Adipocyte (in vitro differentiated cells): Measurements from ENCODE around the gene GMCL2.

ENCODE experiments used
- DNase-seq: peaks from one replicate; pipeline ENCODE4 v3.0.0-alpha.2; 2015; ENCODE audit warnings: low read depth
- H3K27me3 ChIP-seq: replicated peaks from 2 replicates; pipeline ENCODE4 v1.7.0; 2013; ENCODE audit warnings: mild to moderate bottlenecking, low read length, moderate library complexity; ENCODE audit not compliant: control insufficient read depth, insufficient read depth
- H3K36me3 ChIP-seq: 2 replicates; pipeline ENCODE4 v1.7.0; 2013; ENCODE audit warnings: low read length, mild to moderate bottlenecking, moderate library complexity; ENCODE audit not compliant: control insufficient read depth, insufficient read depth, severe bottlenecking
- H3K4me1 ChIP-seq: 2 replicates; pipeline ENCODE4 v1.7.0; 2013; ENCODE audit warnings: mild to moderate bottlenecking, low read length, moderate library complexity; ENCODE audit not compliant: control insufficient read depth, insufficient read depth
- H3K4me3 ChIP-seq: 2 replicates; pipeline ENCODE4 v1.7.0; 2013; ENCODE audit warnings: mild to moderate bottlenecking, low read length, moderate library complexity
- H3K9ac ChIP-seq: 2 replicates; pipeline ENCODE4 v1.7.0; 2013; ENCODE audit warnings: mild to moderate bottlenecking, low read length, moderate library complexity
- H3K9me3 ChIP-seq: 2 replicates; pipeline ENCODE4 v1.7.0; 2013; ENCODE audit warnings: mild to moderate bottlenecking, low read length, moderate library complexity; ENCODE audit not compliant: control insufficient read depth

Gene GMCL2

DNA sequence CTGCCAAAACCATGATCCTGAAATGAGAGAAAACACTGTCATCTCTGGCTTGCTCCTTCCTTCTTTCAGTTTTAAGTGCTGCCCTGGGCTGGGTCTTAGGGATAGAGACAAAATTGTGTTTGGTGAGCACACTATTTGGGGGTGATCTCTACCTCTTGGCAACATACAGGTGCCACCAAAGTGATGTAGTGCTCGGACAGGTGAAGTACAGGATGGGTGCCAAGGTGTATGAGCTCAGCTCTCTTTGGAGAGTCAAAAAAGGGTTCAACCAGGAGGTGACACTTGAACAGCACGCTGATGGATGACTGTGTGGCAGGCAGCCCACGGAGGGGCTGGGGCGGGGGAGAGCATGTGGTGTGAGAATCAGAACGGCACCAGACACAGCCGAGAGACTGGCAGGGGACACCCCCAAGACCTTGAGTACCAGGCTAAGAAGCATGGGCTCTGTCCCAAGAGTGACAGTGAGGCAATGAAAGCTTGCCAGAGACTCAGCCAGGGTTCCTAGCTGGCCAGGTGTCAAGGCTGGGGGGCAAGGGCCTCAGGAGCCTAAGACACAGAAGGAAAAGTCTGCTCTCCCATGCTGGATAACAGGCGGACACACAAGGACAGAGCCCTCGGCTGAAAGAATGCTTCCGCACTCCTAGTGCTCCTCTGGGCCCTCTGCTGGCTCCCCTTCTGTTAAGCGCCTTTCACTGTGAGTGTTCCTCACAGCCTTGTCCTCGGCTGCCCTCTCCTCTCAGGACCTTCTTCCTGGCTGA, 36.0 kb downstream of the GMCL2 start:
- peak; percentile 16 for DNase-seq
- Histone ChIP-seq H3K27me3 (no peaks in the 10 kb centered on the region), H3K4me3 (no peak overlapping the region), H3K4me1 (peaks cover 26% of the 10 kb centered on the region), H3K36me3 (peaks cover 50% of the 10 kb centered on the region), H3K9me3 (no peaks in the 10 kb centered on the region), H3K9ac (peak overlapping the region; percentile 87)

DNA sequence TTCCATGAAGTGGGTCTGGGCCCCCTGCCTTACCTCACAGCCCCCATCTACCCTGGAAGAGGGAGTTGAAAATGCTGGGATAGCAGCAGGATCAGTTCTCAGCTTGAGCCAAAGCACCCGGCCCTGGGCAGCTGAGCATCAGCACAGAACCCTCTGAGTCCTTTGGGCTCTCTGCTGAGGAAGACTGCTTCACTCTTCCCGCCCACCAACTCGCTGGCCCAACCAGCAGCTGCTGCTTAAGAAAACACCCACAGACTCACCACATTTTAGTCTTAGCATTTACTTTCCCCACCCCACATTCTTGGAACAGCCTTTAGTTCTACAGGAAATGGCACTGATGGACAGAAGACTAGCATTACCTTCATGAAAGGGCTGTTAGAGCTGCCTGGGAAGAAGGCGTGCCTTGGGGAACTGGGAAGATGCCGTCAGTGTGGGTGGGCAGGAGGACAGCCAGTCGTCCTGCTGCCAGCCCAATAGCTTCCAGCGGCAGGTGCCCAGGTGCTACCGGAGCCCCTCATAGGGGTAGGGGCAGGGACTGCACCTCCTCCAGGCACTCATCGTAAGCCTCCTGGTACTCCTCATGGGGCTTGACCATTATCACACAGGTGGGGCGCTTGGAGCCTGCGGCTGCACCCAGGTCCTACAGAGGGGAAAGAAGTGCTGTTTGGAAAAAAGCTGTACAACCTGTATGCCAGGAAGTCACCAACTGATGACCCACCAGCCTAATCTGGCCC, 37.8 kb downstream of the GMCL2 start:
- Histone ChIP-seq H3K4me3 (no peak overlapping the region), H3K27me3 (no peaks in the 10 kb centered on the region), H3K36me3 (peaks cover 53% of the 10 kb centered on the region), H3K9me3 (no peaks in the 10 kb centered on the region), H3K9ac (peak overlapping the region; percentile 12), H3K4me1 (peaks cover 27% of the 10 kb centered on the region)
- peak; percentile 27 for DNase-seq

DNA sequence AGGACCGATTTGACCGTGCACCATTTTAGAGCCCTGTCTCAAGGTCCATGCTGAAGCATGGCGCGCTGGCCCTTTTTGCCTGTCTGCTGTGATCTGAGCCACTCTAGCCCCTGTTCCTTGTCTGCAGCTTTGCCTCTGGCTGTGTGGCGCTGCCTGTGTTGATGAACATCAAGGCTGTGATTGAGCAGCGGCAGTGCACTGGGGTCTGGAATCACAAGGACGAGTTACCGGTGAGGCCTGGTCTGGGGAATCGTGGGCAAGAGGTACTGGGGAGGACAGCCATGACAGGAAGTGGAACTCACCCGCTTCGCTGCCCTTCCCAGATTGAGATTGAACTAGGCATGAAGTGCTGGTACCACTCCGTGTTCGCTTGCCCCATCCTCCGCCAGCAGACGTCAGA, 39.8 kb downstream of the GMCL2 start:
- no peak for DNase-seq
- Histone ChIP-seq H3K4me3 (no peak overlapping the region), H3K4me1 (peaks cover 20% of the 10 kb centered on the region), H3K9ac (no peak overlapping the region), H3K36me3 (peaks cover 72% of the 10 kb centered on the region), H3K9me3 (no peaks in the 10 kb centered on the region), H3K27me3 (no peaks in the 10 kb centered on the region)

DNA sequence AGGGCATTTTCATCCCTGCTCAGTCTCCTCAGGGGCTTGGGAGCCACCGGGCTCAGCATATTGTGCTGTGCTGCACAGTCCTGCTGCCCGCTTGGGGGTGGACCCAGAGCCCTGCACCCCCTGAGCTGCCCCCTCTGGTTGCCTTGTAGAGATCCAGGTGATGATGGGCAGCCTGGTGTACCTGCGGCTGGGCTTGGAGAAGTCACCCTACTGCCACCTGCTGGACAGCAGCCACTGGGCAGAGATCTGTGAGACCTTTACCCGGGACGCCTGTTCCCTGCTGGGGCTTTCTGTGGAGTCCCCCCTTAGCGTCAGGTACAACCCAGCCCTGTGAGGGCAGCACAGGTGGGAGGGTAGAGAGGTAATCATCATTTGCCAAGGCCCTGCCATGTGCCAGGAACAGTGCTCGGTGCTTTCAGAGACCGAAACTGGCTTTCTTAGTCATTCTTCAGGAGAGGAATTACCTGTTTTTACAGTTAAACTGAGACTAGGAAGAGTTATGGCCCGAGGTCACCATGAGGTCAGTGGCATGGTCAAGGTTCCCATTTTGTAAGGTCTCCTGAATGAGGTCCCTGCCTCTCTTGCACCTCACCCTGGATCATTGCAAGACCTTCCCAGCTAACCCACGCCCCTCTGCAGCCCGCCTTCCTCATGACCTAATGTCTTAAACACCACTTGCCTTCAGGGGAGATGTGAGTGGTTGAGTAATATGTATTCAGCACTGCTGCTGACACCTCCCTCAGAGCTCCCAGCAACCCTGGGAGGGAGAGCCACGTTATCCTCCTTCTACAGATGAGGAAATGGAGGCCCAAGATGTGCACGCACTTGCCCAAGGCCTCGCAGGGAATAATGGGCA, 41.0 kb downstream of the GMCL2 start:
- Histone ChIP-seq H3K9ac (no peak overlapping the region), H3K9me3 (no peaks in the 10 kb centered on the region), H3K4me1 (peaks cover 8% of the 10 kb centered on the region), H3K27me3 (no peaks in the 10 kb centered on the region), H3K4me3 (no peak overlapping the region), H3K36me3 (peaks cover 83% of the 10 kb centered on the region)
- DNase-seq = peak; percentile 64

DNA sequence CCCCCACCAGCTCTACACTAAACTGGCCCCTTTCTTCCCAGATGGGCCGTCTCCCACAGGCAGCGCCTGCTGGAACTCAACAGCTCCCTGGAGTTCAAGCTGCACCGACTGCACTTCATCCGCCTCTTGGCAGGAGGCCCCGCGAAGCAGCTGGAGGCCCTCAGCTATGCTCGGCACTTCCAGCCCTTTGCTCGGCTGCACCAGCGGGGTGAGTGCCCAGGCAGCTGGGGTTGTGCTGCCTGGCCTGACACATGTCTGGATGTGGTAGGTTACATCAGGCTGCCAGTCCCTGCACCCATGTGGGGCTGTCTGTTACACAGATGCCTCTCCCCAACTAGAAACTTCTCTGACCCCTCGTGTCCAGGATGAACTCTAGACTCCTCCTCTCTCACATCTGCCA, 43.3 kb downstream of the GMCL2 start:
- Histone ChIP-seq H3K9ac (no peak overlapping the region), H3K4me3 (no peak overlapping the region), H3K27me3 (no peaks in the 10 kb centered on the region), H3K9me3 (no peaks in the 10 kb centered on the region), H3K36me3 (peaks cover 68% of the 10 kb centered on the region), H3K4me1 (peaks cover 4% of the 10 kb centered on the region)
- DNase-seq = no peak

DNA sequence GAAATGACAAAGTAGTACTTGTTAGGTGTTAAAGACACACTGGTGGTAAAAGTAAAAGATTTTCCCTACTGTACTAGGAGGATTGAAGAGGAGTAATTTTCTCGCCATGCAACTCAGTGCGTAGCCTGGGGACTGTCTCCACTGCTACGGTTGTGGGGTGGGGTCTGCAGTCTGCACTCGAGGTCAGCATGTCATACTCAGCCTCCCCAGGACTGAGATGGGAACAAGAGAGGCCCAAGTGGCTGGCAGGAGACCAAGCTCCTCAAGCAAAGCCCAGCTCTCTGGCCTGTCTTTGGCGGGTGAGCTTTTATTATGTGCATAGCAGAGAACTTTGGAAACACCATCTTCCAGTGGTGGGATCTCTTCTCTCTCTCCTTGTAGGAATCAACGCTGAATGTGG, 43.9 kb downstream of the GMCL2 start:
- peaks cover 61% of the 10 kb centered on the region for H3K36me3 ChIP-seq
- peaks cover 4% of the 10 kb centered on the region for H3K4me1 ChIP-seq
- H3K9ac ChIP-seq = no peak overlapping the region
- H3K9me3 ChIP-seq = no peaks in the 10 kb centered on the region
- H3K27me3 ChIP-seq = no peaks in the 10 kb centered on the region
- H3K4me3 ChIP-seq = no peak overlapping the region
- no peak for DNase-seq

DNA sequence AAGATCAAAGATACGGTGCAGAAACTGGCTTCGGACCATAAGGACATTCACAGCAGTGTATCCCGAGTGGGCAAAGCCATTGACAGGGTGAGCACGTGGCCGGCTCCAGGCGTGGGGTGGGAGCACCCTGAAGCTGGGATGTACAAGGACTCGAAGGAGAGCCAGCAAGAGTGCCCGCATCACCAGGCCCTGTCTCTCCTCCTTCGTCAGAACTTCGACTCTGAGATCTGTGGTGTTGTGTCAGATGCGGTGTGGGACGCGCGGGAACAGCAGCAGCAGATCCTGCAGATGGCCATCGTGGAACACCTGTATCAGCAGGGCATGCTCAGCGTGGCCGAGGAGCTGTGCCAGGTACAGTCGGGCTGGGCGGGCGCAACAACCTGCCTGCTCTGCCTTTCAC, 44.5 kb downstream of the GMCL2 start:
- Histone ChIP-seq H3K9ac (no peak overlapping the region), H3K36me3 (peaks cover 55% of the 10 kb centered on the region), H3K4me1 (peaks cover 4% of the 10 kb centered on the region), H3K27me3 (no peaks in the 10 kb centered on the region), H3K4me3 (no peak overlapping the region), H3K9me3 (no peaks in the 10 kb centered on the region)
- DNase-seq = no peak

DNA sequence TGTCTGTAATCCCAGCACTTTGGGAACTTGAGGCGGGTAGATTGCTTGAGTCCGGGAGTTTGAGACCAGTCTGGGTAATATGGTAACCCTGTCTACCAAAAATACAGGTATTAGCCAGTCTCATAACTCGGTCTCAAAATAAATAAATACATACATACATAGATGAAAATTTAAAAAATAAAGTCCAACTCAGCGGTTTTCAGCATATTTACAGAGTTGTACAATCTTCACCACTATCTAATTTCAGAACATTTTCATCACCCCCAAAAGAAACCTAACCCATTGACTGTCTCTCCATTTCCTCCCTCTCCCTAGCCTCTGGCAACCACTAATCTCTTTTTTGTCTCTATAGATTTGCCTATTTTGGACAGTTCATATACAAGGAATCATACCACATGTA, 45.6 kb downstream of the GMCL2 start:
- Histone ChIP-seq H3K36me3 (peaks cover 44% of the 10 kb centered on the region), H3K9me3 (no peaks in the 10 kb centered on the region), H3K4me1 (peaks cover 4% of the 10 kb centered on the region), H3K9ac (no peak overlapping the region), H3K27me3 (no peaks in the 10 kb centered on the region), H3K4me3 (no peak overlapping the region)
- DNase-seq = no peak

DNA sequence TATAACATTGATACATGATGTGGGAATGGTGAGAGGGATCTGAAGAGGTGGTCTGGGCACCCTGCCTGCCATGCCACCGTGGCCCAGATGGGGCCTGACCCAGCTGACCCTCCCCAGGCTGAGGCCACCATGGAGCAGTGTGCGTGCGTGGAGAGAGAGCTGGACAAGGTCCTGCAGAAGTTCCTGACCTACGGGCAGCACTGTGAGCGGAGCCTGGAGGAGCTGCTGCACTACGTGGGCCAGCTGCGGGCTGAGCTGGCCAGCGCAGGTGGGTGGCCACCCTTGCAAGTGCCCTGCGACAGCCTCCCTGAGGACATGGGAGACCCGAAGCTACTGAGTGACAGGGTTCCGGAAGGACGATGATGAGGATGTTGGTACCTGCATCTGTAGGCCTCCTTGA, 49.2 kb downstream of the GMCL2 start:
- Histone ChIP-seq H3K36me3 (peaks cover 42% of the 10 kb centered on the region), H3K9ac (no peak overlapping the region), H3K9me3 (no peaks in the 10 kb centered on the region), H3K4me3 (no peak overlapping the region), H3K4me1 (no peaks in the 10 kb centered on the region), H3K27me3 (no peaks in the 10 kb centered on the region)
- no peak for DNase-seq

DNA sequence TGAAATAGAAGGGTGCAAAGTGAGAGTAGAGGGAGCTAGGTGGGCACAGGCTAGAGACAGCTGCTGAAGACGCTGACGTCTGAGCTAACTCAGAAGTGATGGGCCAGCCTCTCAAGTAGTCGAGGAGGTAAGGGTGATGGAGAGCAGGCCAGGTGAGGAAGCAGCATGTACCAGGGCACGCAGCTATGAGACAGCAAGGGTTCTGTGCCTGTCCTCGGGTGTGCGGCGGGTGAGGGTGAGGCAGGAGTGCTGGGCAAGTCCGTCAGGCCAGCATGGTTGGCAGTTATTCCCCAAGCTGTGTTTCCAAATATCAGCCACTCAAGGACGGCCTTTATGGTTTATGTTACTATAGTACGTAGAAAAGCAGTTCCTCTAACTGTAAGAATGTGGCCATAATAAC, 50.2 kb downstream of the GMCL2 start:
- Histone ChIP-seq H3K4me1 (peaks cover under 1% of the 10 kb centered on the region), H3K4me3 (no peak overlapping the region), H3K9ac (no peak overlapping the region), H3K36me3 (peaks cover 33% of the 10 kb centered on the region), H3K9me3 (no peaks in the 10 kb centered on the region), H3K27me3 (no peaks in the 10 kb centered on the region)
- no peak for DNase-seq
